ENCODE data around the gene PTPRN2. TPM values are rescaled to one million over a fixed set of nuclear protein-coding genes. Genes with fewer than 3 reads are reported as not detected.

Gene PTPRN2
- total and polyA plus RNA-seq, 9 of the 15 experiments (the other 6 are each of a cell fraction or from before 2014, with no cell fraction given) = not detected

- Histone ChIP-seq H3K4me3 (no peak overlapping the region), H3K4me2 (ENCODE audit: insufficient read depth, low read length) (no peak overlapping the region), H3K9me1 (ENCODE audit: control insufficient read depth, insufficient read depth, low read length) (no peaks in the 10 kb centered on the region), H3K9me3 (replicated peaks; ENCODE audit: control insufficient read depth, insufficient read depth, low read depth, low read length) (no peaks in the 10 kb centered on the region; the same call in 1 of the 2 replicates), H3K27me3 (ENCODE audit: control insufficient read depth in 2 of 2, insufficient read depth in 2 of 2, low read length in 2 of 2) (peaks cover 27 to 40% of the 10 kb centered on the region in 2 experiments), H3K27ac (ENCODE audit: extremely low read depth, low read depth, low read length) (no peak overlapping the region), H3K4me1 (replicated peaks in 1 of 2; ENCODE audit: control insufficient read depth in 2 of 2, insufficient read depth in 2 of 2, low read length in 2 of 2) (peaks cover 3 to 15% of the 10 kb centered on the region in 2 experiments; a peak in 3 of 5 replicates), H3K9ac (ENCODE audit: insufficient read depth in 1 of 2, low read depth in 2 of 2, low read length in 2 of 2) (no peak overlapping the region), H2AFZ (ENCODE audit: low read depth, low read length) (no peak overlapping the region), H3K36me3 (ENCODE audit: control insufficient read depth, insufficient read depth, low read length) (no peaks in the 10 kb centered on the region), H3K79me2 (ENCODE audit: control insufficient read depth, insufficient read depth, low read length) (no peaks in the 10 kb centered on the region), H4K20me1 (replicated peaks; ENCODE audit: control insufficient read depth, insufficient read depth, low read length) (peaks cover 5% of the 10 kb centered on the region)
- no peak for FAIRE-seq
- no peak for TF ChIP-seq ELF1 (tag; IDR thresholded peaks at IDR 0.05)
- no peak for TF ChIP-seq ZNF696 (CRISPR knock-in tag; conservative IDR thresholded peaks at IDR 0.05)
- no peak for TF ChIP-seq LEF1 (IDR thresholded peaks at IDR 0.05)
- no peak for TF ChIP-seq CREM (IDR thresholded peaks at IDR 0.05; ENCODE audit: low read depth)
- no peak for TF ChIP-seq TAF1 (IDR thresholded peaks at IDR 0.05; ENCODE audit: control insufficient read depth, extremely low read depth, insufficient read depth, low read length, severe bottlenecking)
- no peak for TF ChIP-seq FOXP1 (CRISPR knock-in tag; IDR thresholded peaks at IDR 0.05)
- no peak for TF ChIP-seq NEUROD1 (IDR thresholded peaks at IDR 0.05; ENCODE audit: borderline replicate concordance, low read depth, low read length, partially characterized antibody)
- ATAC-seq = no peak
- ChIA-PET POLR2A (interaction anchor here (0.6 kb wide), 1 partner anchor 43 kb away, joined by 4 read pairs; no protein-coding TSS in a partner anchor), CTCF (ENCODE audit: low intra/inter-chr PET ratio) (no interaction called here)
- no peak for DNase-seq (ENCODE audit: extremely low read depth in 1 of 4, low spot score in 3 of 4)
- in situ Hi-C loops (cut with MboI) = no loop called here
- WGBS (ENCODE audit: insufficient coverage, low coverage, missing lambda C conversion rate) = 2% methylated on average over 5 of the region's 5 CpGs
- BruUV-seq (replicated peaks) = no TSS peak
- intact Hi-C loops (cut with micrococcal nuclease) = no loop called here
Measured at GRCh38 chr7:158583143-158583542, 4.5 kb downstream of the PTPRN2 start.
